BLaER1 (cell line): ENCODE data around the gene DIP2C.

Experiments used
- H3K27ac ChIP-seq: shearing (Covaris generic); formaldehyde crosslinking; 2 replicates; pipeline ENCODE4 v1.8.1; 2022
- H3K27me3 ChIP-seq: shearing (Covaris generic); formaldehyde crosslinking; 2 replicates; pipeline ENCODE4 v1.8.1; 2022
- H3K36me3 ChIP-seq: shearing (Covaris generic); formaldehyde crosslinking; 2 replicates; pipeline ENCODE4 v1.8.1; 2022
- H3K4me1 ChIP-seq: shearing (Covaris generic); formaldehyde crosslinking; 2 replicates; pipeline ENCODE4 v1.8.1; 2022
- H3K4me2 ChIP-seq: shearing (Covaris generic); formaldehyde crosslinking; 2 replicates; pipeline ENCODE4 v1.8.1; 2022
- H3K4me3 ChIP-seq: shearing (Covaris generic); formaldehyde crosslinking; 2 replicates; pipeline ENCODE4 v1.8.1; 2022
- H3K9ac ChIP-seq: shearing (Covaris generic); formaldehyde crosslinking; 2 replicates; pipeline ENCODE4 v1.8.1; 2022
- H3K9me3 ChIP-seq: shearing (Covaris generic); formaldehyde crosslinking; 2 replicates; pipeline ENCODE4 v1.8.1; 2022
- H4K20me1 ChIP-seq: shearing (Covaris generic); formaldehyde crosslinking; 2 replicates; pipeline ENCODE4 v1.8.1; 2022
- Cebpa-rat ChIP-seq: shearing (Covaris generic); IDR thresholded peaks from 2 replicates; pipeline ENCODE4 v1.8.1; 2022

The DIP2C gene

DNA sequence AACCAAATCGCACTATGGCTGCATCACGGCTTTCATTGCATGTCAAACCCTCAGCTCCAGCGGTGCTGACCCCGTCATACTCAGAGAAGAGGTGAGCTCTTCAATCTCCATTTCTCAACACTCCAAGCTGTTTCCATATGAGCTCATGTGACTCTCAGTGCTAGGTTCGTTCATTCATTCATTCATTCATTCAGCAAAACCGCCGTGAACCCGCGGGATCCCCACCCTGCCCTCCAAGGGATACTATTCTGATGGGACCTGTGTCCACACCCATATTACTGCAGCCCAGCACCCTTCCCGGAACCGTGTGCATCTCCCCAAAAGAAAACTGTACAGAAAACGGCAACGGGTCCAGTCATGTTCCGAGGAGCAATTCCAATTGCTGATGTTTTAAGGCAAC, 184.7 kb downstream of the DIP2C start:
- no peak for TF ChIP-seq Cebpa-rat
- Histone ChIP-seq H3K27ac (no peak overlapping the region), H3K9ac (no peak overlapping the region), H3K4me1 (peaks cover 73% of the 10 kb centered on the region), H3K27me3 (no peaks in the 10 kb centered on the region), H3K4me2 (peak overlapping the region; percentile 62), H3K9me3 (no peaks in the 10 kb centered on the region), H4K20me1 (peaks cover 100% of the 10 kb centered on the region), H3K4me3 (no peak overlapping the region), H3K36me3 (peaks cover 34% of the 10 kb centered on the region; the same call in 1 of the 2 replicates)

GRCh38 chr10:504121-504611, 185.3 kb downstream of the DIP2C start:
- no peak for TF ChIP-seq Cebpa-rat
- H3K9me3 ChIP-seq: no peaks in the 10 kb centered on the region
- no peak overlapping the region for H3K9ac ChIP-seq
- no peak overlapping the region for H3K4me3 ChIP-seq
- H3K4me2 ChIP-seq: no peak overlapping the region
- peaks cover 79% of the 10 kb centered on the region for H3K4me1 ChIP-seq
- peaks cover 29% of the 10 kb centered on the region; the same call in 1 of the 2 replicates for H3K36me3 ChIP-seq
- H3K27me3 ChIP-seq: no peaks in the 10 kb centered on the region
- H4K20me1 ChIP-seq: peaks cover 100% of the 10 kb centered on the region
- no peak overlapping the region for H3K27ac ChIP-seq

DNA sequence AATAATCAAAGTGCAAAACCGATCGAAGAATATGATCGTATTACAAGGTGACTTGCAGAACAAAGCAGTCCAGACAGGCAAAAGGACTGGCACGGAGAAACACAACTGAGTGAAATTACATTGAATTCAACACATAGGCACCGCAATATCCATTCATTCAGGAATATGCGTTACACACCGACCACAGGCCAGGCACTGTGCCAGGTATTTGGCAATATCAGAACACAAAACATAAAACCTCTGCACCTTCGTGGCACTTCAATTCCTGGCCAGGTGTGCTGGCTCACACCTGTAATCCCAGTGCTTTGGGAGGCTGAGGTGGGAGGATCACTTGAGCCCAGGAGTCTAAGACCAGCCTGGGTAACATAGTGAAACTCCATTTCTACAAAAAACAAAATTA, 187.9 kb downstream of the DIP2C start:
- H3K9ac ChIP-seq: no peak overlapping the region

DNA sequence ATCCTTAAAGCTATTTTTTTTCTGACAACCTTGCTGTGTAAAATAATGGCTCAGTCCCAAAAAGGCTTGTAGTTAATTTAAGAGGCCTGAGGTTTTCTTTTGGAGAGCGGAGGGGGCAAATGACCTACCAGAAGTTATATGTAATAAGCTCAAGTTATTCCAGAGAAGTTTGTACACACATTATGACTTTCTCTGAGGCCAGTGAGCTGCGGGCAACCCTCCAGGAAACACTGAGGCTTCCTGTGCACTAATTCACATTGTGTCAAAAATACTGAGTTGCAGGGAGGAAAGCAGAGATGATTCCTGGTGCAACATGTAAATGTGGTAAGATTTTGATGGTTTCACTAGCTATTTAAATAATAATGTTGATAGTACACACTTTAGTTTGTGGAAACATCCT, 188.6 kb downstream of the DIP2C start:
- Histone ChIP-seq H3K9ac (no peak overlapping the region), H3K4me3 (no peak overlapping the region), H4K20me1 (peaks cover 100% of the 10 kb centered on the region), H3K4me1 (peaks cover 69% of the 10 kb centered on the region), H3K27me3 (no peaks in the 10 kb centered on the region), H3K27ac (no peak overlapping the region), H3K36me3 (peaks cover 12% of the 10 kb centered on the region; the same call in 1 of the 2 replicates), H3K4me2 (peak overlapping the region; percentile 57), H3K9me3 (no peaks in the 10 kb centered on the region)
- no peak for TF ChIP-seq Cebpa-rat

More for the DNA sequence above, 187.9 kb downstream of the DIP2C start:
- Histone ChIP-seq H3K4me3 (no peak overlapping the region), H3K9me3 (no peaks in the 10 kb centered on the region), H3K4me1 (peaks cover 76% of the 10 kb centered on the region), H3K27me3 (no peaks in the 10 kb centered on the region), H4K20me1 (peaks cover 100% of the 10 kb centered on the region), H3K36me3 (peaks cover 15% of the 10 kb centered on the region), H3K4me2 (peak overlapping the region; percentile 57), H3K27ac (no peak overlapping the region)
- no peak for TF ChIP-seq Cebpa-rat

GRCh38 chr10:499991-500390, 189.5 kb downstream of the DIP2C start:
- Histone ChIP-seq H3K27ac (no peak overlapping the region), H3K9me3 (no peaks in the 10 kb centered on the region), H3K9ac (no peak overlapping the region), H4K20me1 (peaks cover 100% of the 10 kb centered on the region), H3K4me2 (peak overlapping the region; percentile 57; the same call in 1 of the 2 replicates), H3K4me3 (no peak overlapping the region), H3K36me3 (peaks cover 12% of the 10 kb centered on the region; the same call in 1 of the 2 replicates), H3K27me3 (no peaks in the 10 kb centered on the region), H3K4me1 (peaks cover 60% of the 10 kb centered on the region)
- TF ChIP-seq Cebpa-rat: no peak

DNA sequence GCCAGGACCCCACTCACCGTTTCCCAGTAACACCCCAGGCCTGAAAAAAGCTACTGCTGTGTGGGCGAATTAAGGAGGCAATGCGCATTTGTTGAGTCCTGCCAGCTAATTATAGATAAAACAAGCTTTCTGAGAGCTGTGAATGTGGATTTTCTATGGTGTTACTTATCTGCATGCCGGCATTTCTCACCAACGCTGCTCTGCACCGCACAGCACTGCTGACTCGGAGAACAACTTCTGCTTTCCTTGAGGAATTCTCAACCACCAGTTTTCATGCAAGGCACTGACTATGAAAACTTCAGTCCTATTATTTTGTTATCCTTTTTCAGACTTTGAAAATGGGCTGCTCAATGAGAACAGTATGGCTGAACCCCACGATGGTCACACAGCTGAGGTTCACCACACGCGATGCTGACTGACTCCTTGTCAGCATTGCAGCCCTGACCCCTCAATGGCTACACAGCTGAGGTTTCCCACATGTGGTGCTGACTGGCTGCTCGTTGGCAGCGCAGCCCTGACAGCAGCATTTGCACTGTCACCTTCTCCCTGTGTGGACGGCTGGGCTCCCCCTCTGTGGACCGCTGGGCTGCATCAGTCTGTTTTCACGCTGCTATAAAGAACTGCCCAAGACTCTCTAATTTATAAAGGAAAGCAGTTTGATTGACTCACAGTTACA, 190.6 kb downstream of the DIP2C start:
- no peak overlapping the region for H3K4me3 ChIP-seq
- H4K20me1 ChIP-seq: peaks cover 100% of the 10 kb centered on the region
- no peaks in the 10 kb centered on the region for H3K27me3 ChIP-seq
- peaks cover 12% of the 10 kb centered on the region; the same call in 1 of the 2 replicates for H3K36me3 ChIP-seq
- TF ChIP-seq Cebpa-rat: no peak
- no peak overlapping the region for H3K9ac ChIP-seq
- H3K9me3 ChIP-seq: no peaks in the 10 kb centered on the region
- no peak overlapping the region for H3K27ac ChIP-seq
- H3K4me2 ChIP-seq: no peak overlapping the region
- H3K4me1 ChIP-seq: peaks cover 50% of the 10 kb centered on the region

- Histone ChIP-seq H3K36me3 (peaks cover 12% of the 10 kb centered on the region; the same call in 1 of the 2 replicates), H3K4me3 (no peak overlapping the region), H3K27ac (no peak overlapping the region), H3K4me1 (peaks cover 48% of the 10 kb centered on the region), H4K20me1 (peaks cover 100% of the 10 kb centered on the region), H3K9me3 (no peaks in the 10 kb centered on the region), H3K27me3 (no peaks in the 10 kb centered on the region), H3K4me2 (no peak overlapping the region), H3K9ac (no peak overlapping the region)
- no peak for TF ChIP-seq Cebpa-rat
Measured at GRCh38 chr10:497898-498451, 191.5 kb downstream of the DIP2C start.

- TF ChIP-seq Cebpa-rat: no peak
- H3K27ac ChIP-seq: no peak overlapping the region
- no peaks in the 10 kb centered on the region for H3K9me3 ChIP-seq
- peaks cover 44% of the 10 kb centered on the region for H3K4me1 ChIP-seq
- peaks cover 12% of the 10 kb centered on the region; the same call in 1 of the 2 replicates for H3K36me3 ChIP-seq
- no peak overlapping the region for H3K9ac ChIP-seq
- H4K20me1 ChIP-seq: peaks cover 100% of the 10 kb centered on the region
- H3K4me2 ChIP-seq: no peak overlapping the region
- H3K4me3 ChIP-seq: no peak overlapping the region
- no peaks in the 10 kb centered on the region for H3K27me3 ChIP-seq
Measured at GRCh38 chr10:497289-497688, 192.2 kb downstream of the DIP2C start.

GRCh38 chr10:494556-494955, 194.9 kb downstream of the DIP2C start:
- H3K27me3 ChIP-seq: no peaks in the 10 kb centered on the region
- peaks cover 90% of the 10 kb centered on the region for H4K20me1 ChIP-seq
- H3K9ac ChIP-seq: no peak overlapping the region
- H3K4me3 ChIP-seq: no peak overlapping the region
- TF ChIP-seq Cebpa-rat: no peak
- H3K4me2 ChIP-seq: no peak overlapping the region
- peaks cover 12% of the 10 kb centered on the region; the same call in 1 of the 2 replicates for H3K36me3 ChIP-seq
- no peak overlapping the region for H3K27ac ChIP-seq
- H3K4me1 ChIP-seq: peaks cover 32% of the 10 kb centered on the region
- H3K9me3 ChIP-seq: no peaks in the 10 kb centered on the region

GRCh38 chr10:494149-494542, 195.3 kb downstream of the DIP2C start:
- Histone ChIP-seq H3K4me3 (no peak overlapping the region), H3K27ac (no peak overlapping the region), H3K9ac (no peak overlapping the region), H3K27me3 (no peaks in the 10 kb centered on the region), H3K4me2 (no peak overlapping the region), H3K9me3 (no peaks in the 10 kb centered on the region), H3K4me1 (peaks cover 32% of the 10 kb centered on the region), H4K20me1 (peaks cover 88% of the 10 kb centered on the region), H3K36me3 (peaks cover 12% of the 10 kb centered on the region; the same call in 1 of the 2 replicates)
- TF ChIP-seq Cebpa-rat: no peak
